IMR-90 (cell line): ENCODE measurements around the gene ADIRF. TPM values are rescaled to one million over a fixed set of nuclear protein-coding genes. Genes with fewer than 3 reads are reported as not detected.
"Not testable (repeated sequence)": the region's sequence is repeated elsewhere in the genome, so short reads cannot be mapped to it uniquely, and the experiment has no call there.

Experiments used
- ATAC-seq: fragments of 200-7000 bp; cut with Tn5 transposase; 2 replicates; pipeline ENCODE4 v1.9.1; 2020; ENCODE audit warnings: low read depth, mild to moderate bottlenecking, moderate library complexity
- BruUV-seq: library from RNA; stranded (reverse); fragments of 400-500 nt; replicated peaks from 2 replicates; lab custom pipeline; 2021; lab: Mats Ljungman, UMichigan
- CTCF ChIA-PET: fragments of 300-600 bp; formaldehyde crosslinking; extraction: SDS; loops from one replicate; lab custom pipeline; 2021; ENCODE audit warnings: antibody characterized with exemption; lab: Yijun Ruan, JAX
- POLR2A ChIA-PET: fragments of 300-600 bp; sonication (Branson Sonifier 250); formaldehyde crosslinking; loops from one replicate; lab custom pipeline; 2022; ENCODE audit warnings: antibody characterized with exemption; ENCODE audit not compliant: unreplicated experiment; lab: Charles Lee
- DNase-seq: peaks from one replicate; pipeline ENCODE4 v3.0.0; 2013
- H2AFZ ChIP-seq: replicated peaks from 2 replicates; pipeline ENCODE3; 2013; ENCODE audit warnings: low read length, mild to moderate bottlenecking; ENCODE audit not compliant: poor library complexity
- H2AK5ac ChIP-seq: 2 replicates; pipeline ENCODE4 v1.6.1; 2013; ENCODE audit warnings: low read depth, low read length, inconsistent platforms
- H2AK9ac ChIP-seq: replicated peaks from 2 replicates; pipeline ENCODE3; 2013; ENCODE audit warnings: mild to moderate bottlenecking, low read depth, low read length, moderate library complexity; ENCODE audit not compliant: poor library complexity
- H2BK120ac ChIP-seq: 2 replicates; pipeline ENCODE4 v1.6.1; 2013; ENCODE audit warnings: low read depth, low read length, inconsistent platforms
- H2BK15ac ChIP-seq: 3 replicates; pipeline ENCODE4 v1.6.1; 2013; ENCODE audit warnings: low read depth, low read length, inconsistent platforms
- H2BK20ac ChIP-seq: 2 replicates; pipeline ENCODE4 v1.6.1; 2013; ENCODE audit warnings: low read depth, mild to moderate bottlenecking, inconsistent platforms, low read length, moderate library complexity
- H2BK5ac ChIP-seq: 2 replicates; pipeline ENCODE4 v1.6.1; 2013; ENCODE audit warnings: mild to moderate bottlenecking, low read depth, low read length, inconsistent platforms; ENCODE audit not compliant: poor library complexity, severe bottlenecking
- H3K14ac ChIP-seq: replicated peaks from 2 replicates; pipeline ENCODE4 v1.6.1; 2013; ENCODE audit warnings: low read depth, low read length, inconsistent platforms
- H3K18ac ChIP-seq: 2 replicates; pipeline ENCODE4 v1.6.1; 2013; ENCODE audit warnings: low read depth, low read length, control low read depth
- H3K23ac ChIP-seq: 2 replicates; pipeline ENCODE4 v1.6.1; 2013; ENCODE audit warnings: low read depth, low read length, inconsistent platforms
- H3K27ac ChIP-seq: 2 replicates; pipeline ENCODE4 v1.5.1; 2013; ENCODE audit warnings: mild to moderate bottlenecking, control low read depth, low read length; ENCODE audit not compliant: insufficient read depth
- H3K27me3 ChIP-seq: 2 replicates; pipeline ENCODE4 v1.6.1; 2013; ENCODE audit warnings: low read length; ENCODE audit not compliant: control insufficient read depth, insufficient read depth
- H3K36me3 ChIP-seq: 2 replicates; pipeline ENCODE4 v1.6.1; 2013; ENCODE audit warnings: low read length, mixed read lengths; ENCODE audit not compliant: control insufficient read depth, insufficient read depth
- H3K4ac ChIP-seq: 2 replicates; pipeline ENCODE4 v1.6.1; 2013; ENCODE audit warnings: low read depth, low read length, inconsistent platforms
- H3K4me1 ChIP-seq: 2 replicates; pipeline ENCODE4 v1.6.1; 2013; ENCODE audit warnings: low read length, mixed read lengths; ENCODE audit not compliant: control insufficient read depth, insufficient read depth
- H3K4me2 ChIP-seq: 2 replicates; pipeline ENCODE4 v1.6.1; 2013; ENCODE audit warnings: low read depth, mild to moderate bottlenecking, control low read depth, low read length, moderate library complexity
- H3K4me3 ChIP-seq: 2 replicates; pipeline ENCODE4 v1.5.1; 2013; ENCODE audit warnings: low read depth, mild to moderate bottlenecking, control low read depth, low read length, moderate library complexity; ENCODE audit not compliant: insufficient read depth
- H3K56ac ChIP-seq: 2 replicates; pipeline ENCODE4 v1.6.1; 2013; ENCODE audit warnings: low read length, inconsistent platforms; ENCODE audit not compliant: insufficient read depth; ENCODE audit errors: extremely low read depth
- H3K79me1 ChIP-seq, 2 experiments: 2 replicates each; pipeline ENCODE4 v1.6.1; 2013; ENCODE audit warnings: low read length in 2 of 2, inconsistent platforms in 1 of 2, low read depth in 1 of 2
- H3K9ac ChIP-seq: 2 replicates; pipeline ENCODE4 v1.6.1; 2013; ENCODE audit warnings: low read depth, low read length, control low read depth
- H3K9me1 ChIP-seq: 2 replicates; pipeline ENCODE4 v1.6.1; 2013; ENCODE audit warnings: low read length, inconsistent platforms; ENCODE audit not compliant: insufficient read depth
- H3K9me3 ChIP-seq: 2 replicates; pipeline ENCODE4 v1.6.1; 2013; ENCODE audit warnings: low read length; ENCODE audit not compliant: control insufficient read depth, insufficient read depth
- H4K20me1 ChIP-seq: 2 replicates; pipeline ENCODE4 v1.6.1; 2013; ENCODE audit warnings: low read length, inconsistent platforms; ENCODE audit not compliant: insufficient read depth
- H4K5ac ChIP-seq: 2 replicates; pipeline ENCODE4 v1.6.1; 2013; ENCODE audit warnings: mild to moderate bottlenecking, low read depth, low read length, control low read depth
- H4K8ac ChIP-seq, 2 experiments: 2 replicates each; pipeline ENCODE4 v1.6.1; 2013; ENCODE audit warnings: low read depth in 2 of 2, low read length in 2 of 2, control low read depth in 1 of 2, inconsistent platforms in 1 of 2
- H4K91ac ChIP-seq: 2 replicates; pipeline ENCODE4 v1.6.1; 2013; ENCODE audit warnings: low read depth, low read length, inconsistent platforms; ENCODE audit not compliant: insufficient read depth
- CHD1 ChIP-seq: IDR thresholded peaks from 2 replicates; pipeline ENCODE4 v1.6.1; 2012; ENCODE audit warnings: low read depth, low read length, improper control_type of control experiment
- ELK1 ChIP-seq: fragments of 150-350 bp; IDR thresholded peaks from 2 replicates; pipeline ENCODE4 v1.6.1; 2016; ENCODE audit warnings: low read depth, mild to moderate bottlenecking, low read length, moderate library complexity, borderline replicate concordance
- MAFK ChIP-seq: IDR thresholded peaks from 2 replicates; pipeline ENCODE4 v1.6.1; 2012; ENCODE audit warnings: low read depth, low read length, improper control_type of control experiment
- MAZ ChIP-seq: IDR thresholded peaks from 2 replicates; pipeline ENCODE4 v1.6.1; 2012; ENCODE audit warnings: low read depth, mild to moderate bottlenecking, low read length, improper control_type of control experiment, moderate library complexity, borderline replicate concordance
- MXI1 ChIP-seq: IDR thresholded peaks from 2 replicates; pipeline ENCODE4 v1.6.1; 2012; ENCODE audit warnings: low read depth, mild to moderate bottlenecking, low read length, moderate library complexity, borderline replicate concordance
- NFE2L2 ChIP-seq: fragments of 150-350 bp; IDR thresholded peaks from 2 replicates; pipeline ENCODE4 v1.6.1; 2016; ENCODE audit warnings: low read depth, mild to moderate bottlenecking, low read length
- POLR2A ChIP-seq: IDR thresholded peaks from 2 replicates; pipeline ENCODE4 v1.6.1; 2012; ENCODE audit warnings: mild to moderate bottlenecking, low read depth, low read length
- USF2 ChIP-seq: fragments of 150-350 bp; IDR thresholded peaks from 2 replicates; pipeline ENCODE4 v1.6.1; 2017; ENCODE audit warnings: mild to moderate bottlenecking, antibody characterized with exemption, low read length, low read depth
- WGBS, 2 experiments: methylation state at CpG; one replicate each; pipeline versions ENCODE4 v1.1.5 to v1.1.7; 2013; ENCODE audit warnings: missing lambda C conversion rate in 2 of 2; ENCODE audit not compliant: insufficient read length in 1 of 2; ENCODE audit errors: extremely low coverage in 2 of 2; 5-methylcytosine and 5-hydroxymethylcytosine counted together
- dilution Hi-C: fragments of 300-500 bp; cut with HindIII; formaldehyde crosslinking; loops from one replicate; pipeline ENCODE4 v1.14.3; 2018; ENCODE audit warnings: low sequenced_read_pairs; ENCODE audit not compliant: unreplicated experiment
- in situ Hi-C: fragments of 300-500 bp; cut with MboI; formaldehyde crosslinking; loops from 3 replicates; pipeline ENCODE4 v1.14.3; 2019; ENCODE audit warnings: low sequenced_read_pairs, inconsistent platforms, mixed read lengths
- intact Hi-C: fragments of 100-400 bp; cut with micrococcal nuclease; formaldehyde crosslinking; loops from 2 replicates; pipeline ENCODE4 v1.10.0; 2022
- polyA plus RNA-seq, 3 experiments: library from polyadenylated mRNA; depleted of rRNA; stranded (reverse); fragments of >200 nt; gene quantifications; 2 replicates each; pipeline ENCODE4 v1.2.3, GENCODE V29; 2012; ENCODE audit warnings: low replicate concordance in 1 of 3
- total RNA-seq: library from RNA; depleted of rRNA; stranded (reverse); fragments of >200 nt; gene quantifications from 2 replicates; pipeline ENCODE4 v1.2.3, GENCODE V29; 2012

ADIRF gene
- total and polyA plus RNA-seq, 2 of the 4 experiments (the other 2 are of a cell fraction), result 2.3 to 7.2 TPM

GRCh38 chr10:86988520-86988919 is 20.2 kb downstream of the ADIRF start:
- Histone ChIP-seq H2AK9ac (no peak overlapping the region), H3K56ac (no peak overlapping the region), H2BK5ac (no peak overlapping the region), H3K4me2 (no peak overlapping the region), H2BK120ac (no peak overlapping the region), H3K4me1 (no peaks in the 10 kb centered on the region), H4K91ac (no peak overlapping the region), H3K27ac (no peak overlapping the region), H3K23ac (no peak overlapping the region), H4K20me1 (no peaks in the 10 kb centered on the region), H2AK5ac (no peak overlapping the region), H3K4ac (no peak overlapping the region), H3K9me1 (no peaks in the 10 kb centered on the region), H2BK20ac (no peak overlapping the region), H4K5ac (no peak overlapping the region), H3K9me3 (no peaks in the 10 kb centered on the region), H3K14ac (no peak overlapping the region), H2AFZ (no peak overlapping the region), H3K27me3 (peaks cover 5% of the 10 kb centered on the region; the same call in 1 of the 2 replicates), H3K18ac (no peak overlapping the region), H3K4me3 (no peak overlapping the region), H3K9ac (no peak overlapping the region), H3K36me3 (no peaks in the 10 kb centered on the region), H3K79me1 (no peaks in the 10 kb centered on the region), H4K8ac (no peak overlapping the region), H2BK15ac (no peak overlapping the region)
- no peak for TF ChIP-seq MAFK
- TF ChIP-seq ELK1, result no peak
- TF ChIP-seq NFE2L2, result no peak
- no peak for TF ChIP-seq POLR2A
- TF ChIP-seq MAZ, result no peak
- no peak for TF ChIP-seq MXI1
- TF ChIP-seq USF2, result no peak
- no peak for TF ChIP-seq CHD1
- DNase-seq (no peak), ATAC-seq (no peak)
- ChIA-PET POLR2A (interaction anchor here (0.6 kb wide), 1 partner anchor 17 kb away, joined by 6 read pairs; no protein-coding TSS in a partner anchor), CTCF (no interaction called here)
- WGBS, 2 experiments, result no CpG with 5 or more reads among the region's 1 CpG
- intact Hi-C loops (no loop called here), dilution Hi-C loops (no loop called here), in situ Hi-C loops (no loop called here)
- no TSS peak for BruUV-seq

- H4K5ac ChIP-seq, H3K27ac ChIP-seq, H4K91ac ChIP-seq, H3K4ac ChIP-seq, H4K20me1 ChIP-seq, H4K8ac ChIP-seq, H2BK120ac ChIP-seq, H3K23ac ChIP-seq, dilution Hi-C loops, H3K4me1 ChIP-seq, H3K36me3 ChIP-seq, H3K9ac ChIP-seq, H3K4me3 ChIP-seq, H3K9me3 ChIP-seq, H3K56ac ChIP-seq, H3K79me1 ChIP-seq, ATAC-seq, H2AFZ ChIP-seq, DNase-seq, intact Hi-C loops, CTCF ChIA-PET, H3K27me3 ChIP-seq, H3K4me2 ChIP-seq, H3K9me1 ChIP-seq, H2BK5ac ChIP-seq, H2BK15ac ChIP-seq, H3K18ac ChIP-seq, H2AK9ac ChIP-seq, H2BK20ac ChIP-seq, H3K14ac ChIP-seq, POLR2A ChIA-PET, H2AK5ac ChIP-seq, in situ Hi-C loops, BruUV-seq: not testable (repeated sequence)
- WGBS, 2 experiments, result no CpG with 5 or more reads among the region's 12 CpGs
These were observed 23.1 kb downstream of the ADIRF start for GRCh38 chr10:86991362-86991761.
